Measurements from ENCODE around the gene SLC9A9. TPM values are rescaled to one million over a fixed set of nuclear protein-coding genes. Genes with fewer than 3 reads are reported as not detected.

The SLC9A9 gene
- total RNA-seq, 1 experiment from 2014 or later, result 1.5 TPM

GRCh38 chr3:143306407-143306806, 541.9 kb downstream of the SLC9A9 start:
- no peak overlapping the region for H3K4me3 Mint-ChIP-seq (ENCODE audit: low read depth, unreplicated experiment)
- no TSS peak for BruUV-seq (replicated peaks)
- H3K36me3 Mint-ChIP-seq (ENCODE audit: insufficient read depth, unreplicated experiment), result no peaks in the 10 kb centered on the region
- peaks cover 30% of the 10 kb centered on the region for H3K4me1 Mint-ChIP-seq (ENCODE audit: low read depth, unreplicated experiment)
- DNase-seq, result peak; percentile 56
- intact Hi-C loops (cut with micrococcal nuclease; ENCODE audit: unreplicated experiment), result no loop called here
- no peak for TF ChIP-seq CTCF (IDR thresholded peaks at IDR 0.05; ENCODE audit: unreplicated experiment)
- H3K27ac Mint-ChIP-seq (ENCODE audit: unreplicated experiment), result no peak overlapping the region
- peaks cover under 1% of the 10 kb centered on the region for H3K27me3 Mint-ChIP-seq (ENCODE audit: unreplicated experiment)
- no peaks in the 10 kb centered on the region for H3K9me3 Mint-ChIP-seq (ENCODE audit: low read depth, unreplicated experiment)
- CTCF ChIA-PET, result no interaction called here

DNA sequence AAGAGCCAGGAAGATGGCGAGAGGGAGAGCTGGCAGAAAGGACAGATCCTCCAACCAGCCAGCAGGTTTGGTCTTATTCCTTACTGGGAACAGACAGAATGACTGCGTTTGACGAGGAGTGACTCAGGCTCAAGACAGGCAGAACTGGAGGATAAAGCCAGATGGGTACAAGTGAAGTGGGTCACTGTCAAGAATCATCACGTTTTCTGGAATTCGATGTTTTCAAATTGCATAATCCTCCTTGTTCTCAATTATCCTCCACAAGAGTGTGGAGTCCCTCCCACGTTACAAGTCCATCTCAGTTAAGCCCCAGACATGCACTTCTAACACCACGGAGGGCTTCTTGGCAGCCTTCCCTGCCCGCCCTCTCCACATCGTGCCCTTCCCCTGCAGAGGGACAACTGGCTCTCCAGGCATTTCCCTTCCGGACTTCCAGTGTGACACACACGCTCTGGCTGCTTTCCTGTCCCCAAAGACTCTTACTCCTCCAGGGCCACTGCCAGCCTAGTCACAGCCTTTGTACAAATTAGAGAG, 545.6 kb downstream of the SLC9A9 start:
- DNase-seq, result peak; percentile 51
- CTCF ChIA-PET, result no interaction called here
- peaks cover 30% of the 10 kb centered on the region for H3K4me1 Mint-ChIP-seq (ENCODE audit: low read depth, unreplicated experiment)
- no peak overlapping the region for H3K4me3 Mint-ChIP-seq (ENCODE audit: low read depth, unreplicated experiment)
- intact Hi-C loops (cut with micrococcal nuclease; ENCODE audit: unreplicated experiment), result no loop called here
- H3K9me3 Mint-ChIP-seq (ENCODE audit: low read depth, unreplicated experiment), result no peaks in the 10 kb centered on the region
- no peaks in the 10 kb centered on the region for H3K36me3 Mint-ChIP-seq (ENCODE audit: insufficient read depth, unreplicated experiment)
- H3K27ac Mint-ChIP-seq (ENCODE audit: unreplicated experiment), result no peak overlapping the region
- BruUV-seq (replicated peaks), result no TSS peak
- TF ChIP-seq CTCF (IDR thresholded peaks at IDR 0.05; ENCODE audit: unreplicated experiment), result no peak
- H3K27me3 Mint-ChIP-seq (ENCODE audit: unreplicated experiment), result no peaks in the 10 kb centered on the region

DNA sequence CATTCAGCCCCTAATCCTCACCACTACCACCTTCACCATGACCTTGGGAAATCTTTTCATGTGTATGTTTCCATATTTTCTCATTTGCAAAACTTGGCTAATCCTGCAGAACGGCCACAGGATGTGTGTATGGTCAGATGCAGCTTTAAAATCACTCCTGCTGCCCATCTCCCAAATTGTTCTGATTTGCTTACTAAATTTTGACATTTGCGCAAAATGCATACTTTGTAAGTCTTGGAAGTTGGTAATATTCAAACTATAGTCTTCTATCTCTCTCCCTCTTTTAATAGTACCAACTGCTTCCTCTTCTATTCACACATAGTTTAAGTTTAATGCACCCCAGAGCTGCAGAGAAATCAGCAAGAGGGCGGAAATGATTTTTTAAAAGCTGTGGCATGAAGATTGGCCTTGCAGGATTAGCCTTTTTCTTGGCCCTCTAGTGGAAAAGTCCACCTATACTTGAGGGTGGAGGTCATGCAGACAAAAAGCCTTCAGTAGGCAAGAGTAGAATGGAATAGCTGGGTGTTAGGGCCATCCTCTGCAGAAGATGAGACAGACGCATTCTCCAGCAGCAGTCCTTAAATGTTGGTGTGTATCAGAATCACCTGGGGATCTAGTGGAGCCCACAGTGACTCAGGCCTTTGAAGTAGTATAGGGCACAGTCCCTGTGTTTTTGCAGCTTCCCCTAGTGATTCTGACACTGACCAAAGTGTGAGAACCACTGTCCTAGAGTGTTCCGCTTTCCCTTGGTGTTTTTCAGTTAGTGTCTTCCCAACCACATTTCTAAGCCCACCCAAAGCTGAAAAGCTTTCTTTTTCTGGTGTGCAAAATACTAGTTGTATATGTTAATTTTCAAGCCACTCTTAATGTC, 547.0 kb downstream of the SLC9A9 start:
- intact Hi-C loops (cut with micrococcal nuclease; ENCODE audit: unreplicated experiment), result no loop called here
- no peak for TF ChIP-seq CTCF (IDR thresholded peaks at IDR 0.05; ENCODE audit: unreplicated experiment)
- BruUV-seq (replicated peaks), result no TSS peak
- CTCF ChIA-PET, result interaction anchor here (0.5 kb wide), 1 partner anchor 832 kb away, joined by 4 read pairs; no protein-coding TSS in a partner anchor
- Mint-ChIP-seq H3K36me3 (ENCODE audit: insufficient read depth, unreplicated experiment) (no peaks in the 10 kb centered on the region), H3K9me3 (ENCODE audit: low read depth, unreplicated experiment) (no peaks in the 10 kb centered on the region), H3K4me1 (ENCODE audit: low read depth, unreplicated experiment) (peaks cover 16% of the 10 kb centered on the region), H3K27ac (ENCODE audit: unreplicated experiment) (no peak overlapping the region), H3K27me3 (ENCODE audit: unreplicated experiment) (peaks cover 12% of the 10 kb centered on the region), H3K4me3 (ENCODE audit: low read depth, unreplicated experiment) (no peak overlapping the region)
- no peak for DNase-seq

DNA sequence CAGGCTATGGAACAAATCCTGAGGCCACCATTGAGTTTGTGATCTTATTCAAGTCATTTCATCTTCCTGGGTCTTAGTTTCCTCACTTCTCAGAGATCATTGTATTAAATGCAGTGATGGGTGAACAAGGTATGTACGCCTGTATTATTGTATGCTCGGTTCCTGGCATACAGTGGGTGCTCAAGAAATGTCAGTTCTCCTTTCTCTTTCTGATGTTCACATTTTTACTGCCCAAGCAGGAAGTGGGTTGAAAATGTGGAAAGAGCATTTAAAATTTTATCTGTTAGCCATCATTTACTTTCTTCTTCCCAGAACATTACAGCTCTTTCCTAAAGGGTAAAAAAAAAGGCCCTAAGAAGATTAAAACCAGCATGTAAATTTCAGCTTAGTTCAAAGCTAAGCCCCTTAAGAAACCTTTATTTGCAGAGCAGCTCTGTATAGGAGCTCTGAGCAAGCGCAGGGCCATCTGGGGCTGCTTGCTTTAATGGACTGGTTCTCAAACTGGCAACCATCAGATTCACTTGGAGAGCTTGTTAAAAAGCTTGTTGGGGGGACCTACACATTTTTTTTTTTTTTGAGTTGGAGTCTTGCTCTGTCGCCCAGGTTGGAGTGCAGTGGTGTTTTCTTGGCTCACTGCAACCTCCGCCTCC, 549.3 kb downstream of the SLC9A9 start:
- Mint-ChIP-seq H3K36me3 (ENCODE audit: insufficient read depth, unreplicated experiment) (no peaks in the 10 kb centered on the region), H3K4me3 (ENCODE audit: low read depth, unreplicated experiment) (no peak overlapping the region), H3K27ac (ENCODE audit: unreplicated experiment) (no peak overlapping the region), H3K4me1 (ENCODE audit: low read depth, unreplicated experiment) (peaks cover 14% of the 10 kb centered on the region), H3K27me3 (ENCODE audit: unreplicated experiment) (peaks cover 26% of the 10 kb centered on the region), H3K9me3 (ENCODE audit: low read depth, unreplicated experiment) (no peaks in the 10 kb centered on the region)
- no peak for TF ChIP-seq CTCF (IDR thresholded peaks at IDR 0.05; ENCODE audit: unreplicated experiment)
- DNase-seq, result no peak
- CTCF ChIA-PET, result interaction anchor here (2.0 kb wide), 1 partner anchor 10 kb away, joined by 6 read pairs; no protein-coding TSS in a partner anchor
- intact Hi-C loops (cut with micrococcal nuclease; ENCODE audit: unreplicated experiment), result no loop called here
- no TSS peak for BruUV-seq (replicated peaks)

All from Calu3 (cell line).